ENCODE measurements around the gene ERG. TPM values are rescaled to one million over a fixed set of nuclear protein-coding genes. Genes with fewer than 3 reads are reported as not detected.

Gene ERG
- total and polyA plus RNA-seq, 2 of the 13 experiments (the other 11 are each of a cell fraction or from before 2014, with no cell fraction given): not detected

GRCh38 chr21:38354746-38355145 is 143.5 kb downstream of the ERG start:
- CTCF ChIA-PET (ENCODE audit: low intra/inter-chr PET ratio, low total read pairs): interaction anchor here (2.4 to 3.1 kb wide), 2 partner anchors 135 to 195 kb away, joined by 16 to 42 read pairs; no protein-coding TSS in a partner anchor
- Histone ChIP-seq H3K4me3 (replicated peaks in 1 of 3; ENCODE audit: insufficient read depth in 1 of 3, low read depth in 2 of 3, low read length in 3 of 3) (no peak overlapping the region), H3K79me2 (ENCODE audit: insufficient read depth, low read length) (no peaks in the 10 kb centered on the region), H4K20me1 (ENCODE audit: insufficient read depth, low read length) (no peaks in the 10 kb centered on the region), H3K4me2 (ENCODE audit: low read depth, low read length) (no peak overlapping the region), H3K27me3 (ENCODE audit: control insufficient read depth in 1 of 2, insufficient read depth in 2 of 2, low read length in 2 of 2) (no peaks in the 10 kb centered on the region), H3K27ac (ENCODE audit: extremely low read length, insufficient read depth, low read length) (no peak overlapping the region), H3K9ac (ENCODE audit: insufficient read depth, low read depth, low read length) (no peak overlapping the region), H3K36me3 (replicated peaks in 1 of 2; ENCODE audit: control insufficient read depth in 1 of 2, insufficient read depth in 2 of 2, low read length in 2 of 2) (no peaks in the 10 kb centered on the region), H3K9me3 (ENCODE audit: low read length) (no peaks in the 10 kb centered on the region), H3K4me1 (ENCODE audit: insufficient read depth, low read length) (no peaks in the 10 kb centered on the region), H2AFZ (ENCODE audit: low read length) (no peak overlapping the region)
- in situ Hi-C loops (cut with HindIII; ENCODE audit: extremely low pct_ligation_motif_present, low pct_unique_long_range_greater_than_20kb): loop anchor here (5.0 to 25.0 kb wide), 3 partner anchors 132 to 642 kb away; no protein-coding TSS in a partner anchor
- no peak for TF ChIP-seq ZNF709 (CRISPR knock-in tag; IDR thresholded peaks at IDR 0.05)
- no peak for TF ChIP-seq KAT7 (CRISPR knock-in tag; IDR thresholded peaks at IDR 0.05; ENCODE audit: borderline replicate concordance)
- TF ChIP-seq ZNF660 (CRISPR knock-in tag; IDR thresholded peaks at IDR 0.05; ENCODE audit: borderline replicate concordance, low read depth): no peak
- no peak for TF ChIP-seq TSC22D2 (CRISPR knock-in tag; IDR thresholded peaks at IDR 0.05; ENCODE audit: borderline replicate concordance)
- no peak for TF ChIP-seq ZNF839 (CRISPR knock-in tag; IDR thresholded peaks at IDR 0.05; ENCODE audit: borderline replicate concordance)
- no peak for TF ChIP-seq RCOR2 (CRISPR knock-in tag; IDR thresholded peaks at IDR 0.05)
- TF ChIP-seq ZFP37 (CRISPR knock-in tag; IDR thresholded peaks at IDR 0.05; ENCODE audit: borderline replicate concordance): no peak
- no peak for TF ChIP-seq RBM39 (IDR thresholded peaks at IDR 0.05; ENCODE audit: low read depth, low read length, poor library complexity, severe bottlenecking)
- TF ChIP-seq ZBTB1 (CRISPR knock-in tag; IDR thresholded peaks at IDR 0.05; ENCODE audit: borderline replicate concordance): no peak
- no peak for TF ChIP-seq ZFYVE20 (CRISPR knock-in tag; IDR thresholded peaks at IDR 0.05; ENCODE audit: borderline replicate concordance, low read depth)
- TF ChIP-seq SCMH1 (CRISPR knock-in tag; IDR thresholded peaks at IDR 0.05; ENCODE audit: borderline replicate concordance): no peak
- no peak for TF ChIP-seq ZNF326 (CRISPR knock-in tag; IDR thresholded peaks at IDR 0.05; ENCODE audit: borderline replicate concordance)
- no peak for TF ChIP-seq NFIB (CRISPR knock-in tag; IDR thresholded peaks at IDR 0.05; ENCODE audit: borderline replicate concordance)
- TF ChIP-seq ZNF562 (CRISPR knock-in tag; IDR thresholded peaks at IDR 0.05; ENCODE audit: borderline replicate concordance): no peak
- TF ChIP-seq ETV6 (CRISPR knock-in tag; conservative IDR thresholded peaks at IDR 0.05): no peak
- no peak for TF ChIP-seq ZNF703 (CRISPR knock-in tag; IDR thresholded peaks at IDR 0.05; ENCODE audit: borderline replicate concordance)
- no peak for TF ChIP-seq FOXP1 (IDR thresholded peaks at IDR 0.05)
- TF ChIP-seq FOXP1 (CRISPR knock-in tag; IDR thresholded peaks at IDR 0.05): no peak
- TF ChIP-seq RERE (CRISPR knock-in tag; IDR thresholded peaks at IDR 0.05; ENCODE audit: low read depth): no peak
- TF ChIP-seq GRHL1 (CRISPR knock-in tag; conservative IDR thresholded peaks at IDR 0.05): no peak
- ATAC-seq (no peak), DNase-seq (ENCODE audit: low spot score) (no peak), FAIRE-seq (no peak)
- POLR2A ChIA-PET: no interaction called here
- intact Hi-C loops (cut with micrococcal nuclease; ENCODE audit: unreplicated experiment): no loop called here
- WGBS (ENCODE audit: low lambda C conversion rate): 39% methylated on average over 2 of the region's 2 CpGs
- BruUV-seq (replicated peaks): no TSS peak

Measured in HepG2 (cell line).